HuH-7 (cell line): ENCODE data around the gene CFAP54.
A peak's percentile ranks its signal among the peaks of the same experiment; 100 is the strongest.

Source experiments
- DNase-seq: peaks from one replicate; pipeline ENCODE4 v3.0.0; 2011; ENCODE audit warnings: low spot score

The CFAP54 gene

GRCh38 chr12:96892104-96892503 lies 402.7 kb downstream of the CFAP54 start:
- DNase-seq: no peak

GRCh38 chr12:96897421-96897820 lies 408.0 kb downstream of the CFAP54 start:
- no peak for DNase-seq

GRCh38 chr12:96901175-96901574 lies 411.8 kb downstream of the CFAP54 start:
- DNase-seq: no peak

- peak; percentile 15 for DNase-seq
Observed at GRCh38 chr12:96902076-96902475, 412.7 kb downstream of the CFAP54 start.

GRCh38 chr12:96906498-96906848 lies 417.1 kb downstream of the CFAP54 start:
- peak; percentile 10 for DNase-seq

GRCh38 chr12:96906849-96907670 lies 417.7 kb downstream of the CFAP54 start, which contains the start of gene NEDD1:
Gene NEDD1 (plus strand): TSS chr12:96907257. CDS start chr12:96909760, 2,503 bp downstream.
- DNase-seq: peak; percentile 74

GRCh38 chr12:96907671-96908422 lies 418.5 kb downstream of the CFAP54 start:
- DNase-seq: peak; percentile 32

- no peak for DNase-seq
Observed at GRCh38 chr12:96908423-96908675, 419.0 kb downstream of the CFAP54 start.

GRCh38 chr12:96912261-96912660 lies 422.9 kb downstream of the CFAP54 start:
- no peak for DNase-seq

- no peak for DNase-seq
Observed at GRCh38 chr12:96912943-96913342, 423.6 kb downstream of the CFAP54 start.

GRCh38 chr12:96919510-96920210 lies 430.3 kb downstream of the CFAP54 start:
- no peak for DNase-seq
